ENCODE data around the gene SNX7.
A peak's percentile ranks its signal among the peaks of the same experiment; 100 is the strongest.

SNX7 gene

GRCh38 chr1:98661544-98662355, at the start of gene SNX7:
Gene SNX7, plus strand, starts transcription at chr1:98661721. Its CDS starts 11 bp downstream, at chr1:98661732.
- Histone ChIP-seq H3K4me3 (replicated peaks; ENCODE audit: low read depth, low read length) (peak within 1 kb of the TSS; percentile 32), H3K27me3 (replicated peaks; ENCODE audit: control insufficient read depth, insufficient read depth, low read length) (no peaks in the 10 kb centered on the region), H3K36me3 (ENCODE audit: control insufficient read depth, insufficient read depth, low read length) (no peaks in the 10 kb centered on the region)
- TF ChIP-seq CTCF (IDR thresholded peaks at IDR 0.05; ENCODE audit: insufficient read depth, low read length, poor library complexity, severe bottlenecking) = no peak
- DNase-seq (ENCODE audit: extremely low read depth, insufficient read length) = peak; percentile 36

- Histone ChIP-seq H3K4me3 (replicated peaks; ENCODE audit: low read depth, low read length) (no peak overlapping the region), H3K27me3 (replicated peaks; ENCODE audit: control insufficient read depth, insufficient read depth, low read length) (no peaks in the 10 kb centered on the region), H3K36me3 (ENCODE audit: control insufficient read depth, insufficient read depth, low read length) (no peaks in the 10 kb centered on the region)
- no peak for TF ChIP-seq CTCF (IDR thresholded peaks at IDR 0.05; ENCODE audit: insufficient read depth, low read length, poor library complexity, severe bottlenecking)
- DNase-seq (ENCODE audit: extremely low read depth, insufficient read length) = no peak
These were observed 24.2 kb upstream of the SNX7 start for GRCh38 chr1:98637316-98637715.

- Histone ChIP-seq H3K27me3 (replicated peaks; ENCODE audit: control insufficient read depth, insufficient read depth, low read length) (no peaks in the 10 kb centered on the region), H3K36me3 (ENCODE audit: control insufficient read depth, insufficient read depth, low read length) (no peaks in the 10 kb centered on the region), H3K4me3 (replicated peaks; ENCODE audit: low read depth, low read length) (no peak overlapping the region)
- DNase-seq (ENCODE audit: extremely low read depth, insufficient read length) = no peak
- no peak for TF ChIP-seq CTCF (IDR thresholded peaks at IDR 0.05; ENCODE audit: insufficient read depth, low read length, poor library complexity, severe bottlenecking)
These were observed 23.3 kb upstream of the SNX7 start for GRCh38 chr1:98638185-98638584.

GRCh38 chr1:98644510-98644909, 17.0 kb upstream of the SNX7 start:
- DNase-seq (ENCODE audit: extremely low read depth, insufficient read length) = no peak
- H3K27me3 ChIP-seq (replicated peaks; ENCODE audit: control insufficient read depth, insufficient read depth, low read length) = no peaks in the 10 kb centered on the region
- no peak for TF ChIP-seq CTCF (IDR thresholded peaks at IDR 0.05; ENCODE audit: insufficient read depth, low read length, poor library complexity, severe bottlenecking)
- H3K4me3 ChIP-seq (replicated peaks; ENCODE audit: low read depth, low read length) = no peak overlapping the region
- H3K36me3 ChIP-seq (ENCODE audit: control insufficient read depth, insufficient read depth, low read length) = no peaks in the 10 kb centered on the region

GRCh38 chr1:98651116-98651632, 10.3 kb upstream of the SNX7 start:
- no peak for DNase-seq (ENCODE audit: extremely low read depth, insufficient read length)
- Histone ChIP-seq H3K27me3 (replicated peaks; ENCODE audit: control insufficient read depth, insufficient read depth, low read length) (no peaks in the 10 kb centered on the region), H3K4me3 (replicated peaks; ENCODE audit: low read depth, low read length) (no peak overlapping the region), H3K36me3 (ENCODE audit: control insufficient read depth, insufficient read depth, low read length) (no peaks in the 10 kb centered on the region)
- no peak for TF ChIP-seq CTCF (IDR thresholded peaks at IDR 0.05; ENCODE audit: insufficient read depth, low read length, poor library complexity, severe bottlenecking)
